GM12878 (cell line): ENCODE data around the gene DNAAF1. TPM values are rescaled to one million over a fixed set of nuclear protein-coding genes. Genes with fewer than 3 reads are reported as not detected.

Experiments
- ATAC-seq: fragments of 200-7000 bp; cut with Tn5 transposase; 3 replicates; pipeline ENCODE4 v1.9.1; 2020; ENCODE audit warnings: mild to moderate bottlenecking, moderate library complexity
- BruUV-seq: library from RNA; stranded (reverse); fragments of 400-500 nt; replicated peaks from 2 replicates; lab custom pipeline; 2021; lab: Mats Ljungman, UMichigan
- CTCF ChIA-PET: fragments of 300-600 bp; sonication (Branson Sonifier 250); formaldehyde crosslinking; extraction: SDS; loops from one replicate; lab custom pipeline; 2021; ENCODE audit warnings: inconsistent platforms; lab: Yijun Ruan, JAX
- POLR2A ChIA-PET: fragments of 350-600 bp; formaldehyde crosslinking; extraction: SDS; loops from one replicate; lab custom pipeline; 2021; ENCODE audit warnings: inconsistent platforms; lab: Charles Lee
- RAD21 ChIA-PET: fragments of 300-600 bp; sonication (Branson Sonifier 250); formaldehyde crosslinking; loops from one replicate; lab custom pipeline; 2023; ENCODE audit warnings: antibody characterized with exemption; ENCODE audit not compliant: unreplicated experiment; lab: Charles Lee
- SMC1A ChIA-PET: fragments of 300-600 bp; sonication (Branson Sonifier 250); formaldehyde crosslinking; loops from one replicate; lab custom pipeline; 2023; ENCODE audit not compliant: unreplicated experiment, uncharacterized antibody; lab: Charles Lee
- DNase-seq: peaks from one replicate; pipeline ENCODE4 v3.0.0-alpha.2; 2011; ENCODE audit warnings: low read depth, low spot score
- FAIRE-seq: peaks from 3 replicates; lab custom pipeline; 2011; peaks lifted over from hg19 to GRCh38; lab: Jason Lieb, UNC
- H2AFZ ChIP-seq: 2 replicates; pipeline ENCODE4 v1.6.0; 2011; ENCODE audit warnings: low read depth, low read length, control low read depth; ENCODE audit not compliant: control insufficient read depth
- H3K27ac ChIP-seq: 2 replicates; pipeline ENCODE4 v1.5.1; 2011; ENCODE audit warnings: control low read depth; ENCODE audit not compliant: control insufficient read depth, insufficient read depth
- H3K27me3 ChIP-seq, 2 experiments: replicated peaks in 1 of 2; 2 replicates each; pipeline versions ENCODE4 v1.6.0 to v1.6.1; 2011; ENCODE audit warnings: low read length in 1 of 2; ENCODE audit not compliant: control insufficient read depth in 2 of 2, insufficient read depth in 2 of 2
- H3K36me3 ChIP-seq, 2 experiments: 2 replicates each; pipeline ENCODE4 v1.5.1; 2011; ENCODE audit warnings: low read length in 1 of 2; ENCODE audit not compliant: control insufficient read depth in 2 of 2, insufficient read depth in 2 of 2
- H3K4me1 ChIP-seq: 2 replicates; pipeline ENCODE4 v1.6.1; 2011; ENCODE audit warnings: mild to moderate bottlenecking, low read length, moderate library complexity, mixed read lengths; ENCODE audit not compliant: control insufficient read depth, insufficient read depth
- H3K4me2 ChIP-seq: 2 replicates; pipeline ENCODE4 v1.6.0; 2011; ENCODE audit warnings: control low read depth; ENCODE audit not compliant: control insufficient read depth, insufficient read depth
- H3K4me3 ChIP-seq: fragments of 200-600 bp; sonication (generic); 2 replicates; pipeline ENCODE4 v1.5.1; 2016
- H3K79me2 ChIP-seq: 2 replicates; pipeline ENCODE4 v1.6.0; 2011; ENCODE audit warnings: low read length; ENCODE audit not compliant: control insufficient read depth, insufficient read depth
- H3K9ac ChIP-seq: 2 replicates; pipeline ENCODE4 v1.8.0; 2011; ENCODE audit warnings: low read length, control low read depth, mixed read lengths; ENCODE audit not compliant: control insufficient read depth, insufficient read depth
- H3K9me3 ChIP-seq: replicated peaks from 3 replicates; pipeline ENCODE4 v1.5.1; 2011; ENCODE audit warnings: mild to moderate bottlenecking, low read length; ENCODE audit not compliant: control insufficient read depth, insufficient read depth
- H4K20me1 ChIP-seq: 2 replicates; pipeline ENCODE4 v1.6.0; 2011; ENCODE audit not compliant: control insufficient read depth, insufficient read depth
- ATF3 ChIP-seq: IDR thresholded peaks from 2 replicates; pipeline ENCODE4 v1.6.1; 2011; ENCODE audit warnings: low read depth, mild to moderate bottlenecking, low read length, moderate library complexity, borderline replicate concordance; ENCODE audit errors: extremely low read depth
- BACH1 ChIP-seq: fragments of 450-650 bp; IDR thresholded peaks from 2 replicates; pipeline ENCODE4 v1.6.1; 2017; ENCODE audit warnings: mild to moderate bottlenecking, borderline replicate concordance
- BHLHE40 ChIP-seq, 2 experiments: fragments of 450-650 bp in 1 of 2; IDR thresholded peaks; 2 replicates each; pipeline ENCODE4 v1.6.1; 2011 to 2017; ENCODE audit warnings: low read depth in 2 of 2, borderline replicate concordance in 1 of 2, improper control_type of control experiment in 1 of 2, low read length in 1 of 2, mild to moderate bottlenecking in 1 of 2
- CREB1 ChIP-seq: IDR thresholded peaks from 2 replicates; pipeline ENCODE4 v1.6.1; 2012; ENCODE audit warnings: low read depth, mild to moderate bottlenecking, inconsistent platforms
- KDM1A ChIP-seq: fragments of 200-600 bp; sonication (generic); IDR thresholded peaks from 2 replicates; pipeline ENCODE4 v1.6.1; 2016; ENCODE audit warnings: borderline replicate concordance
- NFXL1 ChIP-seq: fragments of 450-650 bp; IDR thresholded peaks from 2 replicates; pipeline ENCODE4 v1.6.1; 2017; ENCODE audit warnings: antibody characterized with exemption, mild to moderate bottlenecking, borderline replicate concordance
- NR2C1 ChIP-seq: fragments of 450-650 bp; IDR thresholded peaks from 2 replicates; pipeline ENCODE4 v1.6.1; 2017; ENCODE audit warnings: antibody characterized with exemption, mild to moderate bottlenecking, moderate library complexity
- SMAD1 ChIP-seq: fragments of 450-650 bp; IDR thresholded peaks from 2 replicates; pipeline ENCODE4 v1.6.1; 2018; ENCODE audit warnings: mild to moderate bottlenecking, low read depth; ENCODE audit not compliant: partially characterized antibody
- SMAD5 ChIP-seq: IDR thresholded peaks from 2 replicates; pipeline ENCODE4 v1.6.1; 2016; ENCODE audit warnings: antibody characterized with exemption, low read depth
- TARDBP ChIP-seq: IDR thresholded peaks from 2 replicates; pipeline ENCODE4 v1.6.1; 2016; ENCODE audit warnings: borderline replicate concordance
- TCF3 ChIP-seq: IDR thresholded peaks from 2 replicates; pipeline ENCODE4 v1.6.1; 2012; ENCODE audit warnings: low read depth, mild to moderate bottlenecking, low read length, borderline replicate concordance; ENCODE audit not compliant: insufficient read depth
- ZNF207 ChIP-seq: fragments of 450-650 bp; IDR thresholded peaks from 2 replicates; pipeline ENCODE4 v1.6.1; 2014; ENCODE audit warnings: antibody characterized with exemption, mild to moderate bottlenecking, borderline replicate concordance
- ZSCAN29 ChIP-seq: fragments of 450-650 bp; IDR thresholded peaks from 2 replicates; pipeline ENCODE4 v1.6.1; 2017; ENCODE audit warnings: mild to moderate bottlenecking, moderate library complexity
- WGBS: methylation state at CpG from one replicate; pipeline ENCODE4 v1.1.6; 2016; ENCODE audit warnings: low lambda C conversion rate; ENCODE audit not compliant: insufficient replicate concordance, insufficient coverage; ENCODE audit errors: missing lambda C conversion rate; 5-methylcytosine and 5-hydroxymethylcytosine counted together
- in situ Hi-C: fragments of 300-500 bp; cut with MboI; formaldehyde crosslinking; loops from 9 replicates; pipeline ENCODE4 v1.14.3; 2018; ENCODE audit warnings: mixed read lengths
- intact Hi-C: fragments of 100-400 bp; cut with micrococcal nuclease; formaldehyde crosslinking; loops from one replicate; pipeline ENCODE4 v1.14.2; 2022; ENCODE audit not compliant: unreplicated experiment
- polyA plus RNA-seq, 11 experiments: library from polyadenylated mRNA; depleted of rRNA in 4 of 11; unstranded in 6 of 11; stranded (reverse) in 5 of 11; fragments of >200 nt; fragmentation: Nextera tagmentation in 4 of 11; fragmentation: Illumina TruSeq in 1 of 11; extraction: Ambion mirVana in 4 of 11; extraction: Trizol in 1 of 11; gene quantifications; 1 replicate in 1 of 11; 2 replicates in 10 of 11; pipeline versions ENCODE4 v1.2.1 to v1.2.3, GENCODE V29; 2011 to 2016; ENCODE audit warnings: inconsistent platforms in 2 of 11, missing spikeins in 2 of 11, low read depth in 1 of 11
- total RNA-seq, 4 experiments: library from RNA; depleted of rRNA in 3 of 4; stranded (reverse); fragments of >200 nt in 3 of 4; fragmentation: Illumina TruSeq in 1 of 4; extraction: Trizol in 1 of 4; gene quantifications; 2 replicates each; pipeline versions ENCODE4 v1.2.1 to v1.2.3, GENCODE V29; 2013 to 2021

DNAAF1 gene
- total and polyA plus RNA-seq, 10 of the 15 experiments (the other 5 are each of a cell fraction or from before 2014, with no cell fraction given), result 0.02 to 0.76 (median 0.08) TPM; not detected in 6

DNA sequence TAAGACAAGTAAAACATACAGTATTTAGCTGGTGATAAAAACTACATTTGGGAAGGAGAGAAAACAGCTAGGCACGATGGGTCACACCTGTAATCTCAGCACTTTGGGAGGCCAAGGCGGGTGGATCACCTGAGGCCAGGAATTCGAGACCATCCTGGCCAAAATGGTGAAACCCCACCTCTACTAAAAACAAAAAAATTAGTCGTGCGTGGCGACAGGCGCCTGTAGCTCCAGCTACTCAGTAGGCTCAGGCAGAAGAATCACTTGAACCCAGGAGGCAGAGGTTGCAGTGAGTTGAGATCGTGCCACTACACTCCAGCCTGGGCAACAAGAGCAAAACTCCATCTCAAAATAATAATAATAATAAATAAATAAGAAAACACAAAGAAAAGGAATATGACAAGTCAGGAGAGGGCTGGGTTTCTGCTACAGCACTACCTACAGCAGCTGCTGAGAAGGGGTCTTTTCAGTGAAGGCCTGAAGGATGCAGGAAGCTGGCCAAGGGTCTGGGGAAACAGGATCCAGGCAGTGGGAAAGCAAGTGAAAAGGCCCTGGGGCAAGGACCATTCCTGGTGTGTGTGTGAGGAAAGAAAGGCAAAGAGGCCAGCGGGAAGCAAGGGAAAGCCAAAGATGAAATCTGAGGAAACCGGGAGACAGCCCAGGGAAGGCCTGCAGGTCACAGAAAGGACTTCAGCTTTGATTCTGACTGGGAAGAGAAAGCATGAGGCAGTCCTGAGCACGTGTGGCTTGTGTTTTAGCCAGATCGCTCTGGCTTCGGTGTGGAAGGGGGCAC lies 39.0 kb upstream of the DNAAF1 start:
- SMC1A ChIA-PET, result interaction anchor here (1.0 to 2.8 kb wide), 2 partner anchors 17 to 20 kb away, joined by 5 to 10 read pairs; no protein-coding TSS in a partner anchor
- TF ChIP-seq TARDBP (no peak), ATF3 (no peak), CREB1 (no peak)
- no TSS peak for BruUV-seq
- in situ Hi-C loops (no loop called here), intact Hi-C loops (no loop called here)
- Histone ChIP-seq H3K9ac (no peak overlapping the region), H4K20me1 (0 out of 2 replicates have a peak, but pooled peaks cover 4% of the 10 kb centered on the region), H3K36me3 (no peaks in the 10 kb centered on the region), H3K4me3 (no peak overlapping the region), H3K4me1 (peaks cover 12% of the 10 kb centered on the region), H3K4me2 (no peak overlapping the region), H3K27ac (no peak overlapping the region), H3K9me3 (no peaks in the 10 kb centered on the region), H2AFZ (no peak overlapping the region), H3K79me2 (peaks cover 26% of the 10 kb centered on the region), H3K27me3 (no peaks in the 10 kb centered on the region)
- 86% methylated on average over 13 of the region's 13 CpGs for WGBS
- DNase-seq (no peak), FAIRE-seq (no peak), ATAC-seq (no peak)
- RAD21 ChIA-PET, result no interaction called here
- CTCF ChIA-PET, result interaction anchor here (0.6 to 2.1 kb wide), 4 partner anchors 11 to 81 kb away, joined by 3 to 7 read pairs (median 5); partner anchors contain the start of genes MBTPS1 and TAF1C
- POLR2A ChIA-PET, result no interaction called here

DNA sequence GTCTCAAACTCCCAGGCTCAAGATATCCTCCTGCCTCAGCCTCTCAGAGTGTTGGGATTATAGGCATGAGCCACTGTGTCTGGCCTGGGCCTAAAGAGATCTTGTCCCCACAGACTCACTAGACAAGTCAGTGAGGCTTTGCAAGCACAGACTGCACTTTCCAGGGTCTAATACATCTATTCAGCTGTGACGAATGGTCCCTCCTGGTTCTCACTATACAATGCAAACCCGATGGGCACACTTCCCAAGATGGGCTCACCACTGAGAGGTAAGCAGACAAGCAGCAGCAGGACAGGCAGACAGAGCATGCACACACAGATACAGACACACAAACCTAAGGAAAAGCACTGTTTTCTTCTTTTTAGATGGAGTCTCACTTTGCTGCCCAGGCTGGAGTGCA lies 37.2 kb upstream of the DNAAF1 start:
- SMC1A ChIA-PET, result no interaction called here
- no TSS peak for BruUV-seq
- H4K20me1 ChIP-seq, result 0 out of 2 replicates have a peak, but pooled peaks cover 4% of the 10 kb centered on the region
- TF ChIP-seq BHLHE40 (IDR thresholded peaks at IDR 0.05; ENCODE audit: borderline replicate concordance in 1 of 2, low read depth in 2 of 2, low read length in 1 of 2), result no peak
- no peak for TF ChIP-seq SMAD5
- no peak for TF ChIP-seq TCF3
- TF ChIP-seq NFXL1, result no peak
- TF ChIP-seq BACH1, result no peak
- no peak for TF ChIP-seq ZNF207
- no peak for TF ChIP-seq NR2C1
- no peak for TF ChIP-seq KDM1A
- TF ChIP-seq ZSCAN29, result no peak
- no peak for TF ChIP-seq SMAD1
- no peak for TF ChIP-seq CREB1

More for the DNA sequence above, 37.2 kb upstream of the DNAAF1 start:
- no peak for FAIRE-seq
- DNase-seq, result no peak
- in situ Hi-C loops, result no loop called here
- Histone ChIP-seq H3K4me3 (no peak overlapping the region), H3K27ac (no peak overlapping the region), H3K27me3 (no peaks in the 10 kb centered on the region), H3K9me3 (no peaks in the 10 kb centered on the region), H3K79me2 (peaks cover 35% of the 10 kb centered on the region), H3K4me2 (no peak overlapping the region), H3K36me3 (no peaks in the 10 kb centered on the region), H2AFZ (no peak overlapping the region), H3K9ac (no peak overlapping the region), H3K4me1 (peaks cover 15% of the 10 kb centered on the region)
- POLR2A ChIA-PET, result no interaction called here
- WGBS, result 74% methylated on average over 2 of the region's 2 CpGs
- no peak for ATAC-seq
- CTCF ChIA-PET, result interaction anchor here (1.0 to 1.2 kb wide), 2 partner anchors 20 to 42 kb away, joined by 3 read pairs; no protein-coding TSS in a partner anchor
- RAD21 ChIA-PET, result no interaction called here
- intact Hi-C loops, result no loop called here
